EL (cell line): ENCODE results near the gene CT45A10.
"Not testable (repeated sequence)": the region's sequence is repeated elsewhere in the genome, so short reads cannot be mapped to it uniquely, and the experiment has no call there.

Experiments used
- DNase-seq: peaks from one replicate; pipeline ENCODE4 v3.0.0-alpha.2; 2016

CT45A10 gene, protein sequence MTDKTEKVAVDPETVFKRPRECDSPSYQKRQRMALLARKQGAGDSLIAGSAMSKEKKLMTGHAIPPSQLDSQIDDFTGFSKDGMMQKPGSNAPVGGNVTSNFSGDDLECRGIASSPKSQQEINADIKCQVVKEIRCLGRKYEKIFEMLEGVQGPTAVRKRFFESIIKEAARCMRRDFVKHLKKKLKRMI

DNA sequence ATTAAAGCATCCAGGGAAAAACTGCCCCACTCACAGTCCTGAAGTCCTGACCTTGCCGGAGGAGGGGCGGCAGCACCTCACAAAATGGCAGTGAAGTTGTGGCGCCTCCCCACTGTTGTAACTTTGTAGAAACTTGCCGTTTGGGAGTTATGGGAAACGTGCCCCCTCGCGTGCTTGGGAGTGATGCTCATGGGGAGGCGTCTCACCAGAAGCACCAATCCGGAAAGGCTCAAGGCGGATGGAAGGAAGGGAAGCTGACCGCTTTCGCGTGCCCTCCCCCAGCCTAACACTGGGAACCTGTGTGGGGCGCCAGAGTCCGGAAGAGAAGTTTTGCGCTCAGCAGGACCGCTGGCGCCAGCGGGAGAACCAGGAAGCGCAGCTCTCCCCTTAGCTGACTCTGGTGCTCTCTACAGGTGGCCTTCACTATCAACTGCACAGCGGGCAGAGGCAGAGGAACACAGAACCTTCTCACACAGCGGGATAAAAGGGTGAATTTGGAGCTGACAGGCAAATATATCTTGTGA lies at the start of gene CT45A10, which contains the start of gene SAGE1:
Gene CT45A10 (minus strand): TSS at position 151 of the 524 bp plus-strand sequence. CDS start 8,100 bp downstream, outside the sequence.
Gene SAGE1 (plus strand): TSS at position 423 of the 524 bp plus-strand sequence. CDS start 2,527 bp downstream, outside the sequence.
- DNase-seq, result no peak

DNA sequence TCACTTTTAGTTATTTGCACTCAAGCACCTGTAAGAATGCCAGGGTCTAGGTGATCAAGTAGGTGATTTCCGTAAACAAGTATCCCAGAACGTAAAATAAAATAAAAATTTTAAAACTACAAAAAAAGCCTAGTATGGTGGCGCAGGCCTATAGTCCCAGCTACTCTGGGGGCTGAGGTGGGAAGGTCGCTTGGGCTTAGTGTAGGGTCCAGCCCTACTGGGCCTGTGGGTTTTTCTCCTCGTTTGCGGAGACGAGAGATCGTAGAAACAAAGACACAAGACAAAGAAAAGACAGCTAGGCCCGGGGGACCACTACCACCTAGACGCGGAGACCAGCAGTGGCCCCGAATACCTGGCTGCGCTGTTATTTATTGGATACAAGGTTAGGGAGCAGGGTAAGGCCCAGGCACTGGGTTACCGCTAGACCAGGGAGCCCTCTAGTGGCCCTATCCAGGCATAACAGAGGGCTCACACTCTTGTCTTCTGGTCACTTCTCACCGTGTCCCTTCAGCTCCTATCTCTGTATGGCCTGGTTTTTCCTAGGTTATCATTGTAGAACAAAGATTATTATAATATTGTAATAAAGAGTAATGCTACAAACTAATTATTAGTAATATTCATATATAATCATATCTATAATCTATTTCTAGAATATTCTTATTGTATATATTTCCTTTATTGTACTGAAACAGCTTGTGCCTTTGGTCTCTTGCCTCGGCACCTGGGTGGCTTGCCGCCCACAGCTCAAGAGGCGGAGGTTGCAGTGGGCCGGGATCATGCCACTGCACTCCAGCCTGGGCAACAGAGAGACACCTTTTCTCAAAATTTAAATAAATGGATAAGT lies 38.6 kb upstream of the CT45A10 start:
- DNase-seq, result peak; percentile 18

DNA sequence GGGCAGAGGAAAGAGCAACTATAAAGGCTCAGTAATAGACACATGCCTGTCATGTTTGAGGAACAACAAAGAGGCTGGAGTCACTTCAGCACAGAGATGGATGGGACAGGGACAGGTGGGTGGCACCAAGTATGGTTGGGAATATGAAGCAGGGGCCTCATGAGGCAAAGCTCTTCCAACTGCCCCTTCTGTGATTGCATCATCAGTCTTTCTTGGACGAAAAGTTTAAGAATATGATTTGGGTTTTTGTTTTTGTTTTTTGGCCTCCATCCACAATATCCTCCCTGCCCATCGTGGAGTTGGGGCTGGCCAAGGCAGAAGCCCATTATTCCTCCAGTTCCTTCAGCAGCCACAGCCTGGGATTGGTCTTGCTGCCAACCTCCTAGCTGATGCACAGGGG lies 34.7 kb upstream of the CT45A10 start:
- no peak for DNase-seq

DNA sequence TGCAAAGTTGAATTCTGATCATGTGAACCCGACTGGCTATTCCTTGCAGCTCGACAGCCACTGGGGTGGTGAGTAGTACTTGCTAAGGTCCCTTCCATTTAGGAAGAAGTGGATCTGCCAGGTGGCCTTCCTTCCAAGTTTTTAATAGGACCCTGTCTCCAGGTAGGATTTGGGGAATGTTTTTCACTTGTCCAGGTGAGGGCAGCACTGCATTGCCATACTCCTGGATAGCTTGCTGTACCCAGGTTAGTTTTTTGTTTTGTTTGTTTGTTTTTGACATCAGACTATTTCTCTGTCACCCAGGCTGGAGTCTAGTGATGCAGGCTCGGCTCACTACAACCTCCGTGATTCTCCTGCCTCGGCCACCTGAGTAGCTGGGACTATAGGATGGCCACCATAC lies 30.1 kb upstream of the CT45A10 start:
- DNase-seq, result no peak

DNA sequence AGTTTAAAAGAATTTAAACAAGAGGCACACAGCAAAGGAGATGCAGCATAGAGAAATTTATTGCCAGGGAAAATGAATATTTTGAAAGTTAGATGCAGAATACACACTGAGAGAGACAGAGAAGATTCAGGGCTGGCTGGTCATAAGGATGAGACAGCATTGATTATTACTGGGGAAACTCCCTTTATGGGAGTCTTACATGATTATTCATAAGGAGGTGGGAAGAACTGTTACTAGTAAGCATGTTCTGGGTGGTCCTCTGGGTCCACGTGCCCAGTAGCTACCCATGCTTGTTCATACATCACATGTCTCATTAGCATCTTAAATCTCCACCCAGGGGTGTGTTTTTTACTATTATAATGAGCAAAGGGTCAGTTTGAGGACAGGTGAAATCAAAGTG lies 27.3 kb upstream of the CT45A10 start:
- not testable (repeated sequence) for DNase-seq

DNA sequence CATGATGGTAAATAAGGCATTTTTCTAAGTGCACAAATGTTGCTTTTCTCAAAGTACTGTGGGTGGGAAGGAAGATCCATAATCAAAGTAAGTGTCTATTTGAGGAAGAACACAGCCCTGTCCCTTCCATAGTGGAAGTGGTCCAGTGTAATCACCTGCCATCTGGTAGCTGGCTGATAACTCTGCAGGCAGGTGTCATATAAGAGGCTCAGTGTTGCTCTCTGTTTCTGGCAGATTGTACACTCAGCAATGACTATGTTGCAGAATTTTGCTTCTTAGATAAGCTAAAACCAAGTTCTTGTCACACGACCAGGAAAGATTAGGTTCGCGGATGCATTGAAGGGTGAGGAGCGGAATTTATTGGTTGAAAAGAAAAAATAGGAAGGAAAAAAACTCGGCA lies 21.2 kb upstream of the CT45A10 start:
- DNase-seq, result no peak

DNA sequence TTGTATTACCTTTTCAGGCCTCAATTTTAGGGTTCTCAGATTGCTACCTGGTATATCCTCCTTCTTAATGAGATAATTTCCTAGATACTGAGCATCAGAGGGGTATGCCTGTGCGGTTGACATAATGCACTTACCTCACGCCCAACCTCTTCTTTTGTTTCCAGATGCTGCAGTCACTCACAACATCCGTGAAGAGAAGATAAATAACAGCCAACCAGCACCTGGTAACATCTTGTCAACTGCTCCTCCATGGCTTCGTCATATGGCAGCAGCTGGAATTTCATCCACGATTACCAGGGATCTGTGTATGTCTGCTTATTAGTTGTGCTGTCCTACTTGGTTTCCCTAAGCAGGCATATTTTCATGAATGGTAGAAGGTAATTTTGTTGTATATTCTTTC lies 17.0 kb upstream of the CT45A10 start:
- DNase-seq, result no peak

DNA sequence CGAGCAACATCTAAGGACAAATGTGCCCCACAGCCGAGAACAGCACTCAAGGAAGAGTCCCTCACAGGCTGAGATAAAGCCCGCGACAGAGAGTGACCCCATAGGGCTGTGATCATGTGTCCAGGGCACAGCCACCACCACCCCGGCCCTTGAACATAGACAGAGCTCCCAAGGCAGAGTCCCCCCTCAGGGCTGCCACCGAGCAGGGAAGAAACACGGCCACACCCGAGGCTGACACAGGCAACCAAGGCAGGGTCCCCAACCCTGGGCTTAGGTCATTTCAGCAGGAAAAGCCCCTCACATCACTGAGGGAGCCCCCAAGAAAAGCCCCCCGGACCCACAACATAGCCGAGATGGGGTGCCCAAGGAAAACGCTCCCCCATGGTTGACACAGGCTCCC lies 463 bp downstream of the CT45A10 start:
- no peak for DNase-seq

DNA sequence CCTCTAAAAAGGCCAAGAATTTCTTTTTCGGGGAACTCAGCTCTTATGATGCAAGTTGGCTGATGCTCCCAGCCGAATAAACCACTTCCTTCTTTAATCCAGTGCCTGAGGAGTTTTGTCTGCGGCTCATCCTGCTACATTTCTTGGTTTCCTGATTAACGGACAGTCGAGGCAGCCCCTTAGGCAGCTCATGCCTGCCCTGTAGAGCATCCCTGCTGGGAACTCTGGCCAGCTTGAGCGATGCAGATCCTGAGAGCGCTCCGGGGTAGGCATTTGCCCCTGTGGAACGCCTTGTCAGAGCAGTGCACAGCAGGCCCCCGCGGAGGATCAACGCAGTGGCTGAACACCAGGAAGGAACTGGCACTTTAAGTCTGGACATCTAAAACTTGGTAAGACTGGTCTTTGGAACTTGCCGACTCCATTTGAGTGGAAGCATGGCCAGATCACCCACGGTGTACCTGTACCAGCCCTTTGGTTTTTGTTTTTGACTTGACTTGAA lies 3.1 kb downstream of the CT45A10 start:
- DNase-seq, result no peak

DNA sequence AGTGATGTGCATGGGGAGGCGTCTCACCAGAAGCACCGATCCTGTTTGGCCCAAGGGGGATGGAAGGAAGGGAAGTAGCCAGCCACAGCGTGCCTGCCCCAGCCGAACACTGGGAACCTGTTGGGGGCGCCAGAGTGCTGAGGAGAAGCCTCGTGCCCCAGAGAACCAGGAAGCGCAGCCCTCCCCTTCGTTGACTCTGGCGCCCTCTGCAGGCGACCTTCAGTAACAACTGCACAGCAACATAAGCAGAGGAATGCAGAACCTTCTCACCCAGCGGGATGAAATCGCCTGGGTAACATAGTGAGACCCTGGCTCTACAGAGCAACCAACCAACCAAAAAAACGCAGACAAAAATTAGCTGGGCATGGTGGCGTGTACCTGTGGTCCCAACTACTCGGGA lies 4.3 kb downstream of the CT45A10 start:
- DNase-seq, result peak; percentile 2

DNA sequence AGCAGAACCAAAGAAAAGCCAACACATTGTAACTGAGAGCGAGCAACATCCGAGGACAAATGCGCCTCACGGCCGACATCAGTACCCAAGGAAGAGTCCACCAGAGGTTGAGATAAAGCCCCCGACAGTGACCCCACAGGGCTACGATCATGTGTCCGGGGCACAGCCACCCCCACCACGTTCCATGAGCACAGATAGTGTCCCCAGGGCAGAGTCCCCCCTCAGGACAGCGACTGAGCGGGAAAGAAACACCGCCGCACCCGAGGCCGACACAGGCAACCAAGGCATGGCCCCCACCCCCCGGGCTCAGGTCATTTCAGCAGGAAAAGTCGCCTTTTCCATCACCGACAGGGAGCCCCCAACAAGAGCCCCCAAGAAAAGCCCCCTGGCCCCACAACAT lies 5.0 kb downstream of the CT45A10 start:
- DNase-seq, result not testable (repeated sequence)

DNA sequence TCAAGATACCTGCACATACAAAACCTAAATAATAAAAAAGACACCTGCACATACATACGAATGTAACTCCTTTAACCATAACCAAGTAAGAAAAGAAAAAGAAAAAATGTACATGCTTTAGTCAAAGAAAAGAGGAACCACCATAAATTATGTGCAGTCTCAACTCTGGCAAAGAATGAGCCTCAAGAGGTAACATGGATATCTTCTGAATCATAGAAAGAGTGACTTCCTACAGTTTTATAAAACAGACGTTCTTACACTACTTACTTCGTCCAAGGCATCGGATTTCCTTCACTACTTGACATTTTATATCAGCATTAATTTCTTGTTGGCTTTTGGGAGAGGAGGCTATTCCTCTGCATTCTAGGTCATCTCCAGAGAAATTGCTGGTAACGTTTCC lies 10.5 kb downstream of the CT45A10 start:
- not testable (repeated sequence) for DNase-seq

DNA sequence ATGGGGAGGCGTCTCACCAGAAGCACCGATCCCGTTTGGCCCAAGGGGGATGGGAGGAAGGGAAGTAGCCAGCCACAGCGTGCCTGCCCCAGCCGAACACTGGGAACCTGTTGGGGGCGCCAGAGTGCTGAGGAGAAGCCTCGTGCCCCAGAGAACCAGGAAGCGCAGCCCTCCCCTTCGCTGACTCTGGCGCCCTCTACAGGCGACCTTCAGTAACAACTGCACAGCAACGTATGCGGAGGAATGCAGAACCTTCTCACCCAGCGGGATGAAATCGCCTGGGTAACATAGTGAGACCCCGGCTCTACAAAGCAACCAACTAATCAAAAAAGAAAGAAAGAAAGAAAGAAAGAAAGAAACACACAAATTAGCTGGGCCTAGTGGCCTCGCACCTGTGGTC lies 21.5 kb downstream of the CT45A10 start, which contains the start of gene CT45A9:
Gene CT45A9 (minus strand): TSS at position 101 of the 400 bp plus-strand sequence. CDS start 3,751 bp downstream, outside the sequence.
- DNase-seq, result not testable (repeated sequence)

DNA sequence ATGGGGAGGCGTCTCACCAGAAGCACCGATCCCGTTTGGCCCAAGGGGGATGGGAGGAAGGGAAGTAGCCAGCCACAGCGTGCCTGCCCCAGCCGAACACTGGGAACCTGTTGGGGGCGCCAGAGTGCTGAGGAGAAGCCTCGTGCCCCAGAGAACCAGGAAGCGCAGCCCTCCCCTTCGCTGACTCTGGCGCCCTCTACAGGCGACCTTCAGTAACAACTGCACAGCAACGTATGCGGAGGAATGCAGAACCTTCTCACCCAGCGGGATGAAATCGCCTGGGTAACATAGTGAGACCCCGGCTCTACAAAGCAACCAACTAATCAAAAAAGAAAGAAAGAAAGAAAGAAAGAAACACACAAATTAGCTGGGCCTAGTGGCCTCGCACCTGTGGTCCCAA lies 38.8 kb downstream of the CT45A10 start, which contains the start of gene CT45A8:
Gene CT45A8 (minus strand): TSS at position 101 of the 400 bp plus-strand sequence. CDS start 3,755 bp downstream, outside the sequence.
- DNase-seq, result not testable (repeated sequence)

DNA sequence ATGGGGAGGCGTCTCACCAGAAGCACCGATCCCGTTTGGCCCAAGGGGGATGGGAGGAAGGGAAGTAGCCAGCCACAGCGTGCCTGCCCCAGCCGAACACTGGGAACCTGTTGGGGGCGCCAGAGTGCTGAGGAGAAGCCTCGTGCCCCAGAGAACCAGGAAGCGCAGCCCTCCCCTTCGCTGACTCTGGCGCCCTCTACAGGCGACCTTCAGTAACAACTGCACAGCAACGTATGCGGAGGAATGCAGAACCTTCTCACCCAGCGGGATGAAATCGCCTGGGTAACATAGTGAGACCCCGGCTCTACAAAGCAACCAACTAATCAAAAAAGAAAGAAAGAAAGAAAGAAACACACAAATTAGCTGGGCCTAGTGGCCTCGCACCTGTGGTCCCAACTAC lies 56.1 kb downstream of the CT45A10 start, which contains the start of gene CT45A7:
Gene CT45A7 (minus strand): TSS at position 101 of the 400 bp plus-strand sequence. CDS start 3,747 bp downstream, outside the sequence.
- not testable (repeated sequence) for DNase-seq
